Measurements from ENCODE around the gene AP5S1. TPM values are rescaled to one million over a fixed set of nuclear protein-coding genes. Genes with fewer than 3 reads are reported as not detected.

Gene AP5S1
- total and polyA plus RNA-seq, 9 of the 15 experiments (the other 6 are each of a cell fraction or from before 2014, with no cell fraction given): 2.6 to 8.8 (median 4.4) TPM

DNA sequence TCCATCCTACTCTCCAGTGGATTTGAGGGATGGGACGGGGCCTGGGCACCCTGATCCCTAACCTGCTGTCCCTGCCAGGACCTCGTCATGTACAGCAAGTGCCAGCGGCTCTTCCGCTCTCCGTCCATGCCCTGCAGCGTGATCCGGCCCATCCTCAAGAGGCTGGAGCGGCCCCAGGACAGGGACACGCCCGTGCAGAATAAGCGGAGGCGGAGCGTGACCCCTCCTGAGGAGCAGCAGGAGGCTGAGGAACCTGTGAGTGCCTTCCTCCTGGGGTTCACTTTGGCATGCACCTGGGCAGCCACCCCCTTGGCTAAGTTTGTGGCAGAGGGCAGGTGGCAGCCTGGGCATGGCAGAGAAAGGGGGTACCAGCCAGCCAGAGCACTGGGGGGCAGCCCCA, 18.5 kb upstream of the AP5S1 start:
- FAIRE-seq (no peak), DNase-seq (ENCODE audit: extremely low read depth in 1 of 4, low spot score in 3 of 4) (no peak), ATAC-seq (no peak)
- no peaks in the 10 kb centered on the region for H4K20me1 ChIP-seq (replicated peaks; ENCODE audit: control insufficient read depth, insufficient read depth, low read length)
- no peaks in the 10 kb centered on the region for H3K9me3 ChIP-seq (replicated peaks; ENCODE audit: control insufficient read depth, insufficient read depth, low read depth, low read length)
- peak overlapping the region in 1 of 2 experiments; percentile 45; a peak in 1 of 4 replicates for H3K9ac ChIP-seq (ENCODE audit: insufficient read depth in 1 of 2, low read depth in 2 of 2, low read length in 2 of 2)
- H2AFZ ChIP-seq (ENCODE audit: low read depth, low read length): no peak overlapping the region
- ChIA-PET POLR2A (no interaction called here), CTCF (ENCODE audit: low intra/inter-chr PET ratio) (no interaction called here)
- H3K79me2 ChIP-seq (ENCODE audit: control insufficient read depth, insufficient read depth, low read length): peaks cover 7% of the 10 kb centered on the region; the same call in 2 of the 3 replicates
- no peak overlapping the region for H3K4me2 ChIP-seq (ENCODE audit: insufficient read depth, low read length)
- H3K27ac ChIP-seq (ENCODE audit: extremely low read depth, low read depth, low read length): no peak overlapping the region
- H3K36me3 ChIP-seq (ENCODE audit: control insufficient read depth, insufficient read depth, low read length): peaks cover 70% of the 10 kb centered on the region; the same call in 2 of the 3 replicates
- in situ Hi-C loops (cut with MboI) (no loop called here), intact Hi-C loops (cut with micrococcal nuclease) (no loop called here)
- WGBS (ENCODE audit: insufficient coverage, low coverage, missing lambda C conversion rate): 91% methylated on average over 6 of the region's 13 CpGs
- TF ChIP-seq ZC3H11A (IDR thresholded peaks at IDR 0.05; ENCODE audit: low read depth, low read length) (no peak), NCOA2 (IDR thresholded peaks at IDR 0.05; ENCODE audit: partially characterized antibody in 2 of 2) (no peak), CREB3 (tag; conservative IDR thresholded peaks at IDR 0.05; ENCODE audit: low read depth) (no peak), NFXL1 (CRISPR knock-in tag; IDR thresholded peaks at IDR 0.05) (no peak), RBFOX2 (IDR thresholded peaks at IDR 0.05; ENCODE audit: low read depth, low read length) (0 out of 2 replicates have a peak, but pooled peaks have one; percentile 31), HIVEP1 (CRISPR knock-in tag; IDR thresholded peaks at IDR 0.05) (no peak)
- peaks cover 20 to 39% of the 10 kb centered on the region in 2 experiments; a peak in 4 of 5 replicates for H3K4me1 ChIP-seq (replicated peaks in 1 of 2; ENCODE audit: control insufficient read depth in 2 of 2, insufficient read depth in 2 of 2, low read length in 2 of 2)
- H3K27me3 ChIP-seq (ENCODE audit: control insufficient read depth in 2 of 2, insufficient read depth in 2 of 2, low read length in 2 of 2): no peaks in the 10 kb centered on the region
- BruUV-seq (replicated peaks): no TSS peak
- H3K9me1 ChIP-seq (ENCODE audit: control insufficient read depth, insufficient read depth, low read length): no peaks in the 10 kb centered on the region
- no peak overlapping the region for H3K4me3 ChIP-seq

Data from K562 (cell line).